DND-41 (cell line): Measurements from ENCODE around the gene TMEM63C.

ENCODE experiments used
- ATAC-seq: fragments of 200-7000 bp; cut with Tn5 transposase; 3 replicates; pipeline ENCODE4 v1.9.1; 2021; ENCODE audit warnings: low read depth; ENCODE audit not compliant: insufficient read depth
- DNase-seq: peaks from one replicate; pipeline ENCODE4 v3.0.0-alpha.2; 2020
- H2AFZ ChIP-seq: 2 replicates; pipeline ENCODE4 v1.6.0; 2012; ENCODE audit warnings: low read depth, low read length
- H3K27ac ChIP-seq: 2 replicates; pipeline ENCODE4 v1.5.1; 2012; ENCODE audit warnings: low read length, inconsistent platforms
- H3K27me3 ChIP-seq: fragments of 200-600 bp; sonication (generic); 2 replicates; pipeline ENCODE4 v1.6.0; 2012; ENCODE audit warnings: low read length, mild to moderate bottlenecking, inconsistent platforms; ENCODE audit not compliant: insufficient read depth, poor library complexity
- H3K36me3 ChIP-seq: 2 replicates; pipeline ENCODE4 v1.5.1; 2012; ENCODE audit warnings: low read length, inconsistent platforms; ENCODE audit not compliant: insufficient read depth
- H3K4me1 ChIP-seq: 2 replicates; pipeline ENCODE4 v1.5.1; 2012; ENCODE audit warnings: mild to moderate bottlenecking, low read length; ENCODE audit not compliant: insufficient read depth
- H3K4me2 ChIP-seq: 2 replicates; pipeline ENCODE4 v1.6.0; 2012; ENCODE audit warnings: mild to moderate bottlenecking, moderate library complexity, low read length, inconsistent platforms; ENCODE audit not compliant: insufficient read depth
- H3K4me3 ChIP-seq, 2 experiments: fragments of 200-600 bp in 1 of 2; shearing (Covaris generic) in 1 of 2; 2 replicates each; pipeline ENCODE4 v1.5.1; 2012 to 2016; ENCODE audit warnings: inconsistent platforms in 2 of 2, low read length in 2 of 2, mild to moderate bottlenecking in 2 of 2, low read depth in 1 of 2, moderate library complexity in 1 of 2
- H3K79me2 ChIP-seq: 2 replicates; pipeline ENCODE4 v1.6.0; 2012; ENCODE audit warnings: low read length, inconsistent platforms; ENCODE audit not compliant: insufficient read depth
- H3K9ac ChIP-seq: 2 replicates; pipeline ENCODE4 v1.6.0; 2012; ENCODE audit warnings: low read depth, mild to moderate bottlenecking, inconsistent platforms, low read length, moderate library complexity
- H3K9me3 ChIP-seq: 2 replicates; pipeline ENCODE4 v1.5.1; 2012; ENCODE audit warnings: low read length, moderate library complexity, mild to moderate bottlenecking, inconsistent platforms; ENCODE audit not compliant: insufficient read depth, severe bottlenecking
- H4K20me1 ChIP-seq: 2 replicates; pipeline ENCODE4 v1.6.0; 2012; ENCODE audit warnings: low read length; ENCODE audit not compliant: insufficient read depth
- CTCF ChIP-seq: IDR thresholded peaks from 2 replicates; pipeline ENCODE4 v1.5.1; 2012; ENCODE audit warnings: borderline replicate concordance, low read length, moderate library complexity, mild to moderate bottlenecking; ENCODE audit not compliant: poor library complexity, severe bottlenecking; ENCODE audit errors: extremely low read depth
- EZH2 ChIP-seq: IDR thresholded peaks from 3 replicates; pipeline ENCODE4 v1.6.1; 2012; ENCODE audit warnings: borderline replicate concordance, low read depth, mild to moderate bottlenecking, moderate library complexity, low read length, inconsistent platforms; ENCODE audit not compliant: severe bottlenecking

Gene TMEM63C

GRCh38 chr14:77242752-77243151 is 61.2 kb downstream of the TMEM63C start:
- H3K4me2 ChIP-seq, result no peak overlapping the region
- H3K9me3 ChIP-seq, result no peaks in the 10 kb centered on the region
- DNase-seq, result no peak
- ATAC-seq, result no peak
- H2AFZ ChIP-seq, result no peak overlapping the region
- no peaks in the 10 kb centered on the region for H3K4me1 ChIP-seq
- no peak overlapping the region for H3K27ac ChIP-seq
- no peaks in the 10 kb centered on the region for H3K36me3 ChIP-seq
- no peak overlapping the region for H3K9ac ChIP-seq
- H4K20me1 ChIP-seq, result no peaks in the 10 kb centered on the region
- TF ChIP-seq EZH2, result no peak
- TF ChIP-seq CTCF, result no peak
- no peaks in the 10 kb centered on the region for H3K27me3 ChIP-seq
- H3K79me2 ChIP-seq, result no peaks in the 10 kb centered on the region
- H3K4me3 ChIP-seq, result no peak overlapping the region

- ATAC-seq, result no peak
- H3K9ac ChIP-seq, result no peak overlapping the region
- DNase-seq, result no peak
- no peak overlapping the region for H3K4me3 ChIP-seq
- no peaks in the 10 kb centered on the region for H3K36me3 ChIP-seq
- no peaks in the 10 kb centered on the region for H3K4me1 ChIP-seq
- H3K4me2 ChIP-seq, result no peak overlapping the region
- peaks cover 4% of the 10 kb centered on the region for H3K27me3 ChIP-seq
- no peaks in the 10 kb centered on the region for H4K20me1 ChIP-seq
- no peak overlapping the region for H3K27ac ChIP-seq
- TF ChIP-seq CTCF, result no peak
- TF ChIP-seq EZH2, result no peak
- no peaks in the 10 kb centered on the region for H3K9me3 ChIP-seq
- no peaks in the 10 kb centered on the region for H3K79me2 ChIP-seq
- no peak overlapping the region for H2AFZ ChIP-seq
Observed at GRCh38 chr14:77243853-77244252, 62.3 kb downstream of the TMEM63C start.

- Histone ChIP-seq H3K4me3 (no peak overlapping the region), H2AFZ (no peak overlapping the region)
- ATAC-seq, result no peak
Observed at GRCh38 chr14:77245820-77246219, 64.2 kb downstream of the TMEM63C start.

More at GRCh38 chr14:77245820-77246219, 64.2 kb downstream of the TMEM63C start:
- H3K36me3 ChIP-seq, result no peaks in the 10 kb centered on the region
- no peak for DNase-seq
- no peak overlapping the region for H3K9ac ChIP-seq
- H3K27ac ChIP-seq, result no peak overlapping the region
- no peak overlapping the region for H3K4me2 ChIP-seq
- H4K20me1 ChIP-seq, result no peaks in the 10 kb centered on the region
- H3K9me3 ChIP-seq, result no peaks in the 10 kb centered on the region
- H3K4me1 ChIP-seq, result no peaks in the 10 kb centered on the region
- peaks cover 4% of the 10 kb centered on the region for H3K27me3 ChIP-seq
- TF ChIP-seq EZH2, result no peak
- TF ChIP-seq CTCF, result no peak
- no peaks in the 10 kb centered on the region for H3K79me2 ChIP-seq
